GM21381 (cell line): ENCODE data around the gene C5AR1.
"Not testable (repeated sequence)": the region's sequence is repeated elsewhere in the genome, so short reads cannot be mapped to it uniquely, and the experiment has no call there.

Experiments
- ATAC-seq: cut with Tn5 transposase; IDR thresholded peaks from one replicate; pipeline ENCODE4 v1.9.1; 2021; ENCODE audit warnings: mild to moderate bottlenecking, moderate library complexity; ENCODE audit not compliant: unreplicated experiment

Gene C5AR1

DNA sequence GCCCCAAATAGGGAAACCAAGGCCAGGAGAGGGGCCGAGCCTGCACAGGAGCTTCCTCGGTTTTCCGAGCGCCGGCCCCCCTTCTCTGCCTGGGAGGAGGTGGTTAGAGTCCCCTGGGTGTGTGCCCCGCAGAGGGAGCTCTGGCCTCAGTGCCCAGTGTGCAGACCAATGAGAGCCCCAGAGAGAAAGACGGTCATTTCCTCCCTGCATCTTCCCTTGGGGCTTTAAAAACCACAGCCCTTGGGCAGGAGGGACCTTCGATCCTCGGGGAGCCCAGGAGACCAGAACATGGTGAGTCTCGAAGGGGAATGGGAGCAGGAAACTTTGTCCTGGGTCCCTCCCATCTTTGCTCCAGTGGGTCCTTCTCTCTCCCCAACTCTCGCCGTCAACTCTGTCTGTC is at the start of gene C5AR1:
TSS of gene C5AR1 (plus strand) at position 254 of the 400 bp plus-strand sequence. CDS start at position 289, 35 bp downstream.
- no peak for ATAC-seq

- no peak for ATAC-seq
These were observed 49.2 kb upstream of the C5AR1 start for GRCh38 chr19:47260476-47260875.

- peak; percentile 62 for ATAC-seq
These were observed 47.5 kb upstream of the C5AR1 start for GRCh38 chr19:47261946-47262793.

DNA sequence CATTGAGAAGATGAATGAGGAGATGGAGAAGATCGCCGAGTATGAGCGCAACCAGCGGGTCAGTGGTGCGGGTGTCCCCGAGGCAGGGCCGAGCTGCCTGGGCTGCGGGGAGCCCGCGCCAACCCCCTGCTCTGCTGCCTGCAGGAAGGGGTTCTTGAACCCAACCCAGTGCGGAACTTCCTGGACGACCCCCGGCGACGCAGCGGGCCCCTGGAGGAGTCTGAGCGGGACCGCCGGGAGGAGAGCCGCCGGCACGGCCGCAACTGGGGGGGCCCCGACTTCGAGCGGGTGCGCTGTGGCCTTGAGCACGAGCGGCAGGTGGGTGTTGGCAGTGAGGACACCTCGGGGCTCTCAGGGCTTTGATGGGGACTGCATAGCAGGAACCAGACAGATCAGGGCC is 45.0 kb upstream of the C5AR1 start:
- no peak for ATAC-seq

- no peak for ATAC-seq
These were observed 43.2 kb upstream of the C5AR1 start for GRCh38 chr19:47266401-47266941.

DNA sequence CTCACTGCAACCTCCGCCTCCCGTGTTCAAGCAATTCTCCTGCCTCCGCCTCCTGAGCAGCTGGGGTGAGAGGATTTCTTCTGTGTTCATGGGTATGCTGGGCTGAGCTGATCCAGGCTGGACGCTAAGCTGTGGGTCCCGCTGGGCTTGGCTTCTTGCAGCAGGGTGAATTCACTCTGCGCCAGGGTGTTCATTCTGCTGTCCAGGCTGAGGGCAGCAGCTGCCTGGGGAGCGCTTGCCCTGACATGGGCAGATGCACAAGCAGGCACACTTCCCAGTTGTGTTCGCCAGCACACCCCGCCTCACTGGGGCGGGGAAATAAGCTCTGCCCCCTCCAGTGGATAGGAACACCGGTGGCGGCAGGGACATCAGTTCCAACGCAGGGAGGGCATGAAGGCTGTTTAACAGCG is 42.3 kb upstream of the C5AR1 start:
- ATAC-seq: no peak

DNA sequence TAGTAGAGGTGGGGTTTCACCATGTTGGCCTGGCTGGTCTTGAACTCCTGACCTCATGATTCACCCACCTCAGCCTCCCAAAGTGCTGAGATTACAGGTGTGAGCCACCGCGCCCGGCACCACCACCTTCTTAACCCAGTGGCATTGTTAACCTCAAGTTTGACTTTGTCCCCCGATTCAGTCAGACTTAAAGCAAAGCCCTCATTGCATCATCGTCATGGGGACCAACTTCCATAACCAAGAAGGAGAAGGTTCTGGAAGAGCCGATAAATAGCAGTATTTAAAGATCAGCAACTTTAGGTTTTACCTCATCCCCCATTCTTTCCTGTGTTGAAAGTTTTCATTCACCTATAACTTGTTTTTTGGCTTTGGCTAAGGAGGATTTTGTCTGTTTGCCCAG is 41.6 kb upstream of the C5AR1 start:
- ATAC-seq: no peak

- ATAC-seq: no peak
These were observed 40.1 kb upstream of the C5AR1 start for GRCh38 chr19:47269596-47269995.

GRCh38 chr19:47270408-47270807 is 39.3 kb upstream of the C5AR1 start:
- no peak for ATAC-seq

DNA sequence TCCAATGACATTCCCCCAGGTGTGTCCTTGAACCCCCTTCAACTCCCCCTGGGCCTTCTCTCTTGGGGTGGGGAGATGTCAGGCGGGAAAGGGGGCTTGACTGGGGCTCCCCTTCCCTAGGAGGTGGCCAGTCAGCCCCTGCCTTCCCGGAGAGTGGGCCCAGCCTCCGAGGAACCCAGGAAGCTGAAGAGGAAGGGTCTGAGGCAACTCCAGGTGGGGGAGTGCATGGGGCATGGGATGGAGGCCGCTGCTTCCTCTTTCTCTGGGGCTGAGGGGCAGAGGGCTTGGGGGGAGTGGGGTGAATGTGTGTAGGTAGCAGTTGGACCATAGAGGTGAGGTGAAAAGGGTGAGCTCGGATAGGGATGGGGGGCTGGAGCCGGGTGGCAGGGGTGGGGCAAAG is 37.7 kb upstream of the C5AR1 start:
- no peak for ATAC-seq

- no peak for ATAC-seq
These were observed 37.0 kb upstream of the C5AR1 start for GRCh38 chr19:47272448-47273312.

GRCh38 chr19:47273313-47274070 is 36.2 kb upstream of the C5AR1 start:
- ATAC-seq: peak; percentile 50

DNA sequence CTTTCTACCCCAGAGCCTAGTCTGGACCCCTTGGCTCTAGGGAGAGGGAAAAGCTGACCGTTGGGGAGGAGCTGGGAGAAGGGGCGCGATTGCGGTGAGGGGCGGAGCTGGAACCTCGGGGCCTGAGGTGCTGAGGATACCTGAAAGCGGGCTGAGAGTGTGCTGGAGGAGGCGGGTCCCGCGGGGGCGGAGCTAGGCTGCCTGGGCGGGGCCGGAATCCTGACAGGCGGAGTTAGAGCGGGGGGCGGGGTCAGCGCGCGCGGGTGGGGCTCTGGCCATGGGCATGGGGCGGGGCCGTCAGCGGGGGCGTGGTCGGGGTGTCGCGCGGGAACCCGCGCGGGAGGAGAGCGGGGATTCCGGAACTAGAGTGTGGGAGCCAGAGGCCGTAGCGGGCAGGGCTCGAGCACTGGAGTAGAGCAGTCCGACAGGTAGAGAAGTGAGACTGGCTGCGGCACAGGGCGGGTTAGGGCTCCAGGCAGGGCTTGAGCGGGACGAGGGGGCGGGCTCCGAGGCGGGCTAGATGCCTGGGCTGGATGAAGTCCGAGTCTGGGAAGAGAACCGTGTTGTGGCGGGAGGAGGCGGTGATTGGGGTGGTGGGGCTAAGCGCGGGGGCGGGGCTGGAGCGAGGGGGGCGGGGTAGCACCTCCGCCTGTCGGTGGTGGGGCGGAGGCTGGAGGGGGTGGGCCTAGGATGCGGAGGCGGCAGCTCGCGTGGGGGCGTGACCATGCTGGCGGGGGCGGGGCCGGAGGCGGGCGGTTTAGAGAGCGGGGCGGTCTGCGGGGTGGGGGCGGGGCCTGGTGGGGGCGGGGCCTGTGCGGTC is 35.4 kb upstream of the C5AR1 start, which contains the start of gene INAFM1:
TSS of gene INAFM1 (plus strand) at position 815 of the 820 bp plus-strand sequence. CDS start 35 bp downstream, outside the sequence.
- ATAC-seq: peak; percentile 51

- ATAC-seq: peak; percentile 21
These were observed 34.5 kb upstream of the C5AR1 start for GRCh38 chr19:47274891-47275761.

DNA sequence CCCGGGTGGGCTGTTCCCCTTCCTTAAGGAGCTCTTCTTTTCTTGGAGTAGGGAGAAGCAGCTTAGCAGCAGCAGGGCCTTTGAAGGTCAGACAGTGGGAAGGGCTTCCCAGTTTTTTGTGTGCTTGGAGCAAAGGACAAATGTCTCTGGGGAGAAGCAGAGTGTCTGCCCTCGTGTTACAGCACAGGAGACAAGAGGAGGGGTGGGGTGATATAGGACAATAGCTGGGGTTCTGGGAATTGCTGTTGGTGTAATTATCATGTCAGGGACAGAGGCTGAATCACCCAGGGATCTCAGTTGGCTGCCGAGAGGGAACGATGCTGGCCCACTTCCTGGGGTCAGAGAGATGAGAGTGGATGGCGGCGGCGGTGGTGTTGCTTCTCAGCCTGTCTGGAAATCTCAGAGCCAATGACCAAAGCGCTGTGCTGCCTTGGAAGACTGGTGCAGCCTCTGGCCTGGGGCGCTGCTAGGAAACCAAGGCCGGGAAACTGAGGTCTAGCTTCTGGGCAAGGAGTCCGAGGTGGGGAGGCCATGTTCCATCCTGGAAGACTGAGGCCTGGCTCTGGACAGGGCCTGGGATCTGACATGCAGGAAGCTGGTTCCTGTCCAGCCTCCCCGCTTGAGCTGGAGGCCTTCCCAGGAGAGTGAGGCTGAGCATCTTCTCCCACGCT is 33.7 kb upstream of the C5AR1 start:
- ATAC-seq: no peak

- ATAC-seq: not testable (repeated sequence)
These were observed 33.1 kb upstream of the C5AR1 start for GRCh38 chr19:47276513-47276912.

DNA sequence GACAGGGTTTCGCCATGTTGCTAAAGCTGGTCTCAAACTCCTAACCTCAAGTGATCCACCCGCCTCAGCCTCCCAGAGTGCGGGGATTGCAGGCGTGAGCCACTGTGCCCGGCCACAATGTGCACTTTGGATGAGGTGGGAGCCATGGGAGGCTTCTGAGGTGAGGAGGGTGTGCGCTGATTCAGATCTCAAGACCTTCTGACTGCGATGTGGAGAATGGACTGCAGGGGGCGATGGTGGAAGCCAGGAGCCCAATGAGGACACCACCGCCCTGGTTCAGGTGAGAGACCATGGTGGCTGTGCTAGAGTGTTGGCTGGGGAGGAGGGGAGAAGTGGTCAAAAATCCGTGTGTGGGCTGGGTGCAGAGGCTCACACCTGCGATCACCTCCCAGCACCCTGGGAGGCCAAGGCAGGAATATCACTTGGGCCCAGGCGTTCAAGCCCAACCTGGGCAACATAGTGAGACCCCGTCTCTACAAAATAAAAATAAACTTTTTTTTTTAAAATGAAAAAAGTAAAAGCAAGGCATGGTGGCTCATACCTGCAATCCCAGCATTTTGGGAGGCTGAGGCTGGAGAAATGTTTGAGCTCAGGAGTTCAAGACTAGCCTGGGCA is 29.4 kb upstream of the C5AR1 start:
- no peak for ATAC-seq
